Measurements from ENCODE around the gene PIGQ.
A peak's percentile ranks its signal among the peaks of the same experiment; 100 is the strongest.
"Not testable (repeated sequence)": the region's sequence is repeated elsewhere in the genome, so short reads cannot be mapped to it uniquely, and the experiment has no call there.

PIGQ gene

GRCh38 chr16:586047-586644 lies 16.4 kb downstream of the PIGQ start:
- DNase-seq (ENCODE audit: low read depth): no peak

DNA sequence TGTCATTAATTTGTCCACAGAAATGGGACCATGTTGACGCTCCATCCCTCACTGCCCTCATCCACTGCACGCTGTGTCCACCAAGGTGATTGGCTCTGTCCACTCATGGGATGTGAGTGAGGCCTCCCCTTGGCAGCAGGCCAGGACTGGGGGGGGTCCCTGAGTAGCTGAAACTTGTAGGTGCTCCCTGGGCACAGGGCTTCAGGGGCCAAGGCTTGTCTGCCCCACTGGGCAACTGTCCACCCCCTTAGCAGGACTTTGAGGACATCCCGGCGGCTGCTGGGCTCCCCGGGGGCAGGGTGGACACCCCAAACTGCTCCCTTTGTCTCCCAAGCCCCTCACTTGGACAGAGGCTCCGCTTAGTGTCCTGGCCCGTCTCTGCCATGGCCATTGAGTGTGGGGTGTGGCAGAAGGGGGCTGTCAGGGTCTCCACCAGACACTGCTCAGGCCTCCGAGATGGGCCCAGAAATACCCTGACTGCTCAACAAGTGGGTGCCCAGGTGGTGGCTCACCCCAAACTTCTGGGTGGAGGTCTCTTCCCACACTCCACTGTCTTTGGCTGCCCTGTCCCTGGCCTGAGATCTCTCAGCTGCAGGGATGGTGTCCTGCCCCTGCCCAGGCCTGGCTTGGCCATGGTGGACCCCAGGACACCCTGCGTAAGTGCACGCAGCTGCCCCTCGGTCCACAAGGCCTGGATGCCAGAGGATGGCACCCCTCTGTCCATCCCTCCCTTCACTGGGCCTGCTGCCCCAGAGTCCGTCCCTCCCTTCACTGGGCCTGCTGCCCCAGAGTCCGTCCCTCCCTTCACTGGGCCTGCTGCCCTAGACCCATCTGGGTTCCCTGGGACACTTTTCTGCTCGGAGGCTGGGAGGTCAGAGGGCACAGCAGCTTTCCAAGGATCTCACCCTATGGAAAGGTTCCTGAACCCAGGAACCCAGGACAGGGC lies 17.1 kb downstream of the PIGQ start:
- DNase-seq (ENCODE audit: low read depth): no peak

- peak; percentile 50 for DNase-seq (ENCODE audit: low read depth)
Observed at GRCh38 chr16:588639-588888, 18.8 kb downstream of the PIGQ start.

DNA sequence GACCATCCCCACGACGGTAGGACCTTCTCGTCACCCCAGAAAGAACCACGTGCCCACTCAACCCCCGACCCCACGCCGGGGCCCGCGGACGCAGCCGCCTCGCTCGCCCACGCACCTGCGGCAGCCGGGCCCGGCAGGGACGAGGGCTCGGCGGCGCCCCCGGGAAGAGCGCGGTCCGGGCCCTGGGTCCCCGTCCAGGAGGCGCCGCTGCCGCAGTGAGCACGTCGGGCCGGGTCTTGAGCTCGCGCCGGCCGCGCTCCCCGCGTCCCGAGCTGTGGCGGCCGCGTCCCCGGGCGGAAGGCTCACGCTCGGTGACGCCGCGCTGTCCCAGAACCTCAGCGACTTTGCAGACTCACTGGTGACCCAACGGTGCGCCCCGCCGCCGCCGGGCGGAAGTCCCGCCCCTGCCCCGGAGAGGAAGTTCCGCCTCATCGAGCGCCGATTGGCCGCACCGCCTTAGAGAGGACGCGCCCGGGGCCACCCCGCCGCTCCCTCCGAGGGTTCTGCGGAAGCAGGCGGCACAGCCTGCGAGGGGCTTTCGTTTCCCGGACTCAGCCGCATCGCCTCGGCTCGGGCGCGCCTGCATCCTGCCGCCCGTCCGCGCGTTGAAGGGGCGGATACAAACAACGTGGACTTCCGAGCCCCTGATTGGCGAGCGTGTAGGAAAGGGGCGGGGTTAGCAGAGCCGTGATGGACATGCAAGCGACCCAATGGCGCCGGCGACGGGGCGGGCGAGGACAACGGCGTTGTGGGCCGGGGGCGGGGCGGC lies 19.3 kb downstream of the PIGQ start:
- DNase-seq (ENCODE audit: low read depth): peak; percentile 97

- peak; percentile 99 for DNase-seq (ENCODE audit: low read depth)
Observed at GRCh38 chr16:589658-590187, 20.0 kb downstream of the PIGQ start, which contains the start of gene RAB40C. Gene RAB40C, plus strand, starts transcription at chr16:590066. Its CDS starts 226 bp downstream, at chr16:590292.

DNA sequence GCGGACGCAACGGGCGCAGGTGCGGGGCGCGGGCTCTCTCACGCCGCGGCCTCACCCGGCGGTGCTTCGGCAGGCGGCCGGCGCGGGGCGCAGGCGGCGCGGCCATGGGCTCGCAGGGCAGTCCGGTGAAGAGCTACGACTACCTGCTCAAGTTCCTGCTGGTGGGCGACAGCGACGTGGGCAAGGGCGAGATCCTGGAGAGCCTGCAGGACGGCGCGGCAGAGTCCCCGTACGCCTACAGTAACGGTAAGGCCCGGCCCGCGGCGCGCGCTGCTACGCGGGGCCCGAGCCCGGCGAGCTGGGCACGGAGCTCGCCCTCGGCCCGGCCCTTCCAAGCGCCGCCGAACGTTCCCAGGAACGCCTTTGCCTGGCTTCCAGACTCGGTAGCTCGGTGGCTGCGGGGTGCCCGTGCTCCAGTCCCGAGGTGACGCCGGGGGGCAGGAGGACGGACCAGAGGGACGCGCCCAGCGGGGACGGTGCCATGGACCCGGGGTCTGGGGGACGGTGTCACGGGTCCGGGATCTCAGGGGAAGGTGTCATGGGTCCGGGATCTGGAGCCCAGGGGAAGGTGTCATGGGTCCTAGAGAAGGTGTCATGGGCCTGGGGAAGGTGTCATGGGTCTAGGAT lies 20.5 kb downstream of the PIGQ start:
- no peak for DNase-seq (ENCODE audit: low read depth)

- DNase-seq (ENCODE audit: low read depth): no peak
Observed at GRCh38 chr16:590815-591200, 21.0 kb downstream of the PIGQ start.

DNA sequence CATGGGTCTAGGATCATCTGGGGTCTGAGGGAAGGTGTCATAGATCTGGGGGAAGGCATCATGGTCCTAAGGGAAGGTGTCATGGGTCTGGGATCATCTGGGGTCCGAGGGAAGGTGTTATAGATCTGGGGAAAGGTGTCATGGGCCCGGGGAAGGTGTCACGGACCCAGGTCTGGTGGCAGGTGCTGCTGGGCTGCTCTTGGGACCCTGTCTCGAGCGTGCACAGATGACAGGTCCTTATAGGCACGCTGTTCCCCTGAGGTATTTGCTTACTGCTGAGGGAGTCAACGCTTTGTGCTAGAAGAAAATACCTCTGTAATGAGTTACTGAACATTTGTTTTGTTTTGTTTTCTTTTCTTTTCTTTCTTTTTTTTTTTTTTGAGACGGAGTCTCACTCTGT lies 21.5 kb downstream of the PIGQ start:
- no peak for DNase-seq (ENCODE audit: low read depth)

GRCh38 chr16:591892-592517 lies 22.2 kb downstream of the PIGQ start:
- DNase-seq (ENCODE audit: low read depth): no peak

DNA sequence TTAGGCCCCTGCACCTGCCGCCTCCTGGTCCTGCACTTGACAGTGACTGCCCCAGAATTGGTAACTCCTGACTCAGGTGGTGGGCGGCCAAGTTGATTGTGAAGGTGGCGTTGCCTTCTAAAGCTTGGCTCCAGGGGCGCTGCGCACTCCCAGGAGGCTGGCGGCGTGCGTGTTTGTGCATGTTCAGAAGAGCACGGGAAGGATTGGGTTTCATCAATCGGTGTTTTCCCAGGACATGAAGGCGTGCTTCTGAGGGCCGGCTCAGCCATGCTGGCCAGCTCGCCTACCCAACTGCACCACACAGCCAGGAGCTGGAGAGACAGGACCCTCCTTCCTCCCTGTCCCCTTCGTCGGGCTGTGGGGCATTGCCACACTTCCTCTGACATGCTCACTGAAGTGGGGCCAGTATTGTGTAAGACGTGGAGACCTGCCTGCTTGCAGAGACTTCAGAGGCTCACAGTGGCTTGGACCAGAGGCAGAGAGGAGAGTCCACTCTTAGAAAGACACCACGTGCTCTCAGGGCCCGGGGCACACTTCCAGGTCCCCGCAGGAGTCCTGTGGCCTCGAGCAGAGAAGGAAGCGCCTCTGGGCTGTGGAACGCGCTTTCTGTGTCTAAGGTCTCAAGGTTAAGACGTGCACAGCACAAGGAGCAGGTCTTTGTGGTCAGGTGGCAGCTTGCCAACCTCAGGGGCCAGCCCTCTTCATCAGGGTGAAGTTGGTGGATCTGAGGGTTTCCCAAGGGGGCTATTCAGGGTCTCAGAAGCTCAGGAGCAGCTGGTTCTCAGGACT lies 22.9 kb downstream of the PIGQ start:
- no peak for DNase-seq (ENCODE audit: low read depth)

- DNase-seq (ENCODE audit: low read depth): no peak
Observed at GRCh38 chr16:593406-593805, 23.6 kb downstream of the PIGQ start.

- DNase-seq (ENCODE audit: low read depth): no peak
Observed at GRCh38 chr16:593807-594206, 24.0 kb downstream of the PIGQ start.

DNA sequence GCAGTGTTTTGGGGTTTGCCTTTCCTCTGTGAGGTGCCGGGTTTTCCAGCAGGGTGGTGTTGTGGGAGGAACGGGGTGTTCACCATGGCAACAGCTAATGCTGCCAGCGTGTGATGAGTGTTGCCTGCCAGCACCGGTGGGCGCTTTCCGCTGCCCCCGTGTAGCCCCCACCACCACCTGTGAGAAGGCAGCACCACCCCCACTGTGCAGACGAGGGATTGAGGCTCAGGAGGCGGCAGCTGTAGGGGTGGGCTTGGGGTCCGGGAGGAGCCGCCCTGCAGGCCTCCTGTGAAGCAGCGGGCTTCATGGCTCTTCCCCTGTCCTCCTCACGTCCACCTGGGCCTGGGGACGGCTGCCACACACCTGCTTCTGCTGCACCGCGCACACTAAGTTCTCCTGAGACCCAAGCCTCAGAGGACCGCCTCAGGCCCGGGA lies 25.3 kb downstream of the PIGQ start:
- no peak for DNase-seq (ENCODE audit: low read depth)

- no peak for DNase-seq (ENCODE audit: low read depth)
Observed at GRCh38 chr16:595942-596735, 26.4 kb downstream of the PIGQ start.

DNA sequence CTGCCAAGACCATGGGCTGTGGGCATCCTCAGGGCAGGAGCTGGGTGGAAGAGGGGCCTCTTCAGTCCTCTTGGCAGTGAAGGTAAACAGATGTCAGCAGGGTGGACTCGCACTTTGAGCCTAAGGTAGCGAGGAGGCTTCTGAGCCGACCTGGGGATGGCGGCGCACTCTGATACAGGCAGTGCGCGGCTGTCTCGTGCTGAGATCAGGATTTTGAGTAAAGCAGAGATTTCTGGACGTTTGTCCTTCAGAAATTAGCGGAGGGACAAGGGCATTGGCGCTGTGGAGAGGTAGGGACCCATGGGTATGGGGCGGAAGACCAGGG lies 26.9 kb downstream of the PIGQ start:
- no peak for DNase-seq (ENCODE audit: low read depth)

DNA sequence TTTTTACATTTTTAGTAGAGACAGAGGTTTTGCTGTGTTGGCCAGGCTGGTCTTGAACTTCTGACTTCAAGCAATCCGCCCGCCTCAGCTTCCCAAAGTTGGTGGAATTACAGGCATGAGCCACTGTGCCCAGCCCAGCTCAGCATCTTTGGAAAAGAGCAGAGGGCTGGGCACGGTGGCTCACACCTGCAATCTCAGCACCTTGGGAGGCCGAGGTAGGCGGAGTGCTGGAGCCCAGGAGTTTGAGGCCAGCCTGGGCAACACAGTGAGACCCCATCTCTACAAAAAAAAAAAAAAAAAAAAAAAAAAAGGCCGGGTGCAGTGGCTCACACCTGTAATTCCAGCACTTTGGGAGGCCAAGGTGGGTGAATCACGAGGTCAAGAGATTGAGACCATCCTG lies 27.9 kb downstream of the PIGQ start:
- not testable (repeated sequence) for DNase-seq (ENCODE audit: low read depth)

DNA sequence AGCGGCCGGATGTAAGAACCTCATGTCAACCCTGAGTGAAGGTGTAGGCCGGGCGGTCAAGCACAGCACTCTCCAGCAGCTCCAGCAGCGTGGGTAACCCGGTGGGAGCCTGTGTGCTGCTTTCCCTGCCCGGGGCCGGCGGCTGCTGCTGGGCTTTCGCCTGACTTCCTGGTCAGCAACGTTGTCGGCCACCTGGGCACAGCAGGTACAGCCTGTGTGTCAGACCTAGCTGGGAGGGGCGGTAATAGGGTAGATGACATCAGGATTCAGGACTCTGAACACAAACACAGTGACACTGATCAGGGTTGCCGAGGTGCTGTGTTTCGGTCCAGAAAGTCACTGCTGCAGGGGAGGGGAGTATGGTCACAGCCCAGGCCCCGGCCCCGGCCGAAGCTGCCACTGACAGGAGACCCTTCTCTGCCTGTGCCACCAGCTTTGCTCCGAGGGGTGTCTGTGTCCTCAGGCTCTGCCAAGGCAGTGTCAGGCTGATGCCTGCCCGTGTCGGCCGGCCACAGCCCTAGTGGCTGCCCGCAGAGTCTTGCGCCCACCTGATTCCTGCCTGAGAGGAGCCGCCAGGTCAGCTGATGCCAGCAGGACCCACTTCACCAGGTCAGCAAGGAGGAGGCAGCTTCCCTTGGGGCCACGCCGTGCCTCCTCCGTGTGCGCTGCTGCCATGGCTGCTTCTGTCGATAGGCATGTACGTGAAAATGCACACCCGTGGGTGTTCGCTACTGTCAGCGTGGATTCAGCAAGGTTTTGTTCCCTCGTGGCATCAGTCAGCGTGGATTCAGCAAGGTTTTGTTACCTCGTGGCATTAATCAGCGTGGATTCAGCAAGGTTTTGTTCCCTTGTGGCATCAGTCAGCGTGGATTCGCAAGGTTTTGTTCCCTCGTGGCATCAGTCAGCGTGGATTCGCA lies 29.3 kb downstream of the PIGQ start:
- DNase-seq (ENCODE audit: low read depth): no peak

DNA sequence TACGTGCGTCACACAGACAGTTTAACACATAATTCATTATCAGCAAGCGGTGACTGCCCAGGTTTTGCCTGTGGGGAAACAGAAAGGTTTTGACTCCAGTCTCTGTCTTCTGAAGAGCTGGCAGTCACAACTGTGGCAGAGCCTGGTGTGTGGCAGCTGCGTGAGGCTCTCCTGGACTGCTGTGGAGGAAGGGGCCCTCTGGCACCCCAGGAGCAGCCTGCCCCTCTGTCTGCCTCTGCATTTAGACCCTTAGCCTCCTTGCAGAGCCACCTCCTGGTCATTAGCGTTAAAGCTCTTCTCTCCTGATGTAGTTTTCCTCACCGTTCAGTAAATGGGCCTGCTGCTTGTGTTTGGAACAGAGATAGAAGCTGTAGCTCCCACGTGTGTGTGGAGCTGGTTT lies 31.0 kb downstream of the PIGQ start:
- no peak for DNase-seq (ENCODE audit: low read depth)

DNA sequence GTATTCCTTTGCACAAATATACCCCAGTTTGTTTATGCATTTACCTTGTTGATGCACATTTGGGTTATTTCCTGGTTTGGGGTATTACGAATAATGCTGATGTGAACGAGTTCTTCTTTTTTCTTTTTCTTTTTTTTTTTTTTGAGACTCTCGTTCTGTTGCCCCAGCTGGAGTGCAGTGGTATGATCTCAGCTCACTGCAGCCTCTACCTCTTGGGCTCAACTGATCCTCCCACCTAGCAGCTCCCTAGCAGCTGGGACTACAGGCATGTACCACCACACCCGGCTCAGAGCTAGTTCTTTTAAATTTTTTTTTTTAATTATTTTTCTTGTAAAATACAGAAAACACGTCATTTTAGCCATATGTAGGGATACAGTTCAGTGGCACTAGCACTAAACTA lies 34.2 kb downstream of the PIGQ start:
- DNase-seq (ENCODE audit: low read depth): no peak
